DND-41 (cell line): ENCODE data around the gene CNOT1.
"Not testable (repeated sequence)": the region's sequence is repeated elsewhere in the genome, so short reads cannot be mapped to it uniquely, and the experiment has no call there.

Experiments used
- ATAC-seq: fragments of 200-7000 bp; cut with Tn5 transposase; 3 replicates; pipeline ENCODE4 v1.9.1; 2021; ENCODE audit warnings: low read depth; ENCODE audit not compliant: insufficient read depth
- DNase-seq: peaks from one replicate; pipeline ENCODE4 v3.0.0-alpha.2; 2020
- H2AFZ ChIP-seq: 2 replicates; pipeline ENCODE4 v1.6.0; 2012; ENCODE audit warnings: low read depth, low read length
- H3K27ac ChIP-seq: 2 replicates; pipeline ENCODE4 v1.5.1; 2012; ENCODE audit warnings: low read length, inconsistent platforms
- H3K27me3 ChIP-seq: fragments of 200-600 bp; sonication (generic); 2 replicates; pipeline ENCODE4 v1.6.0; 2012; ENCODE audit warnings: low read length, mild to moderate bottlenecking, inconsistent platforms; ENCODE audit not compliant: insufficient read depth, poor library complexity
- H3K36me3 ChIP-seq: 2 replicates; pipeline ENCODE4 v1.5.1; 2012; ENCODE audit warnings: low read length, inconsistent platforms; ENCODE audit not compliant: insufficient read depth
- H3K4me1 ChIP-seq: 2 replicates; pipeline ENCODE4 v1.5.1; 2012; ENCODE audit warnings: mild to moderate bottlenecking, low read length; ENCODE audit not compliant: insufficient read depth
- H3K4me2 ChIP-seq: 2 replicates; pipeline ENCODE4 v1.6.0; 2012; ENCODE audit warnings: mild to moderate bottlenecking, moderate library complexity, low read length, inconsistent platforms; ENCODE audit not compliant: insufficient read depth
- H3K4me3 ChIP-seq, 2 experiments: fragments of 200-600 bp in 1 of 2; shearing (Covaris generic) in 1 of 2; 2 replicates each; pipeline ENCODE4 v1.5.1; 2012 to 2016; ENCODE audit warnings: inconsistent platforms in 2 of 2, low read length in 2 of 2, mild to moderate bottlenecking in 2 of 2, low read depth in 1 of 2, moderate library complexity in 1 of 2
- H3K79me2 ChIP-seq: 2 replicates; pipeline ENCODE4 v1.6.0; 2012; ENCODE audit warnings: low read length, inconsistent platforms; ENCODE audit not compliant: insufficient read depth
- H3K9ac ChIP-seq: 2 replicates; pipeline ENCODE4 v1.6.0; 2012; ENCODE audit warnings: low read depth, mild to moderate bottlenecking, inconsistent platforms, low read length, moderate library complexity
- H3K9me3 ChIP-seq: 2 replicates; pipeline ENCODE4 v1.5.1; 2012; ENCODE audit warnings: low read length, moderate library complexity, mild to moderate bottlenecking, inconsistent platforms; ENCODE audit not compliant: insufficient read depth, severe bottlenecking
- H4K20me1 ChIP-seq: 2 replicates; pipeline ENCODE4 v1.6.0; 2012; ENCODE audit warnings: low read length; ENCODE audit not compliant: insufficient read depth
- EZH2 ChIP-seq: IDR thresholded peaks from 3 replicates; pipeline ENCODE4 v1.6.1; 2012; ENCODE audit warnings: borderline replicate concordance, low read depth, mild to moderate bottlenecking, moderate library complexity, low read length, inconsistent platforms; ENCODE audit not compliant: severe bottlenecking
- TF ChIP-seq, protein P1 (sequence below): IDR thresholded peaks from 2 replicates; pipeline ENCODE4 v1.5.1; 2012; ENCODE audit warnings: borderline replicate concordance, low read length, moderate library complexity, mild to moderate bottlenecking; ENCODE audit not compliant: poor library complexity, severe bottlenecking; ENCODE audit errors: extremely low read depth

Gene CNOT1

DNA sequence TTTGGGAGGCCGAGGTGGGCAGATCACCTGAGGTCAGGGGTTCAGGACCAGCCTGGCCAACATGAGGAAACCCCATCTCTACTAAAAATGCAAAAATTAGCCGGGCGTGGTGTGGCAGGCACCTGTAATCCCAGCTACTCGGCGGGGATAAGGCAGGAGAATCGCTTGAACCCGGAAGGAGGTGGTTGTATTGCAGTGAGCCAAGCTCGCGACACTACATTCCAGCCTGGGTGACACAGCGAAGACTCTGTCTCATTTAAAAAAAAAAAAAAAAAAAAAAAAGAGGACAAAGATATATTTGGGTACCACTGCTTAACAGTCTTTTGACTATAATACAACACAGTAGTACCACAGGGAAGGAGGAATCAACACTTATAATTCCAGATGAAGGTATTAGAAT lies 9.2 kb downstream of the CNOT1 start:
- no peak for DNase-seq
- Histone ChIP-seq H3K27ac (no peak overlapping the region), H3K4me3 (no peak overlapping the region), H4K20me1 (peaks cover 76% of the 10 kb centered on the region), H3K9ac (no peak overlapping the region), H3K79me2 (peaks cover 99% of the 10 kb centered on the region), H2AFZ (no peak overlapping the region), H3K4me2 (no peak overlapping the region), H3K36me3 (peaks cover 90% of the 10 kb centered on the region), H3K4me1 (peaks cover 2% of the 10 kb centered on the region; the same call in 1 of the 2 replicates), H3K27me3 (no peaks in the 10 kb centered on the region), H3K9me3 (no peaks in the 10 kb centered on the region)
- no peak for TF ChIP-seq EZH2
- TF ChIP-seq, protein P1, sequence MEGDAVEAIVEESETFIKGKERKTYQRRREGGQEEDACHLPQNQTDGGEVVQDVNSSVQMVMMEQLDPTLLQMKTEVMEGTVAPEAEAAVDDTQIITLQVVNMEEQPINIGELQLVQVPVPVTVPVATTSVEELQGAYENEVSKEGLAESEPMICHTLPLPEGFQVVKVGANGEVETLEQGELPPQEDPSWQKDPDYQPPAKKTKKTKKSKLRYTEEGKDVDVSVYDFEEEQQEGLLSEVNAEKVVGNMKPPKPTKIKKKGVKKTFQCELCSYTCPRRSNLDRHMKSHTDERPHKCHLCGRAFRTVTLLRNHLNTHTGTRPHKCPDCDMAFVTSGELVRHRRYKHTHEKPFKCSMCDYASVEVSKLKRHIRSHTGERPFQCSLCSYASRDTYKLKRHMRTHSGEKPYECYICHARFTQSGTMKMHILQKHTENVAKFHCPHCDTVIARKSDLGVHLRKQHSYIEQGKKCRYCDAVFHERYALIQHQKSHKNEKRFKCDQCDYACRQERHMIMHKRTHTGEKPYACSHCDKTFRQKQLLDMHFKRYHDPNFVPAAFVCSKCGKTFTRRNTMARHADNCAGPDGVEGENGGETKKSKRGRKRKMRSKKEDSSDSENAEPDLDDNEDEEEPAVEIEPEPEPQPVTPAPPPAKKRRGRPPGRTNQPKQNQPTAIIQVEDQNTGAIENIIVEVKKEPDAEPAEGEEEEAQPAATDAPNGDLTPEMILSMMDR = no peak
- no peak for ATAC-seq

DNA sequence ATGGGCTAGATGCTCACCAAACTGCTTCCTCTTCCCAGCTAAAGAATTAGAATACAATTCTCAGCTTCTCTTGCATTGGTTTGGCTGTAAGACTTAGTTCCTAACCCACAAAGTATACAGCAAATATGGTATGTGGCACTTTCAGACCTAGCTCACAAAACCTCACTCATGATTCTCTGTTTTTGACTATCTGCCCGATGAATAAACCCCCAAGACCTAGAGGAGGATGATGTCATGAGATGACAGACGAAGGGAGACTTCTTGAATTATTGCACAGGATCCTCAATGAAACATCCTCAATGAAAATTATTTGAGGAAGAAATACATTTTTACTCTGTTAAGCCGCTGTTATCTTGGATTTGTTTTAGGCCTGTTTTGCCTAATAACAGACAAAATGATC lies 14.3 kb downstream of the CNOT1 start:
- ATAC-seq (no peak), DNase-seq (no peak)
- no peak overlapping the region for H3K4me2 ChIP-seq
- H2AFZ ChIP-seq = no peak overlapping the region
- H3K4me3 ChIP-seq = no peak overlapping the region
- H3K27ac ChIP-seq = no peak overlapping the region
- peaks cover 61% of the 10 kb centered on the region for H3K36me3 ChIP-seq
- H3K4me1 ChIP-seq = peaks cover 2% of the 10 kb centered on the region; the same call in 1 of the 2 replicates
- H3K9ac ChIP-seq = no peak overlapping the region
- H3K27me3 ChIP-seq = no peaks in the 10 kb centered on the region
- no peak for TF ChIP-seq EZH2
- TF ChIP-seq, protein P1 = no peak
- peaks cover 98% of the 10 kb centered on the region for H3K79me2 ChIP-seq
- H3K9me3 ChIP-seq = no peaks in the 10 kb centered on the region
- H4K20me1 ChIP-seq = peaks cover 69% of the 10 kb centered on the region

DNA sequence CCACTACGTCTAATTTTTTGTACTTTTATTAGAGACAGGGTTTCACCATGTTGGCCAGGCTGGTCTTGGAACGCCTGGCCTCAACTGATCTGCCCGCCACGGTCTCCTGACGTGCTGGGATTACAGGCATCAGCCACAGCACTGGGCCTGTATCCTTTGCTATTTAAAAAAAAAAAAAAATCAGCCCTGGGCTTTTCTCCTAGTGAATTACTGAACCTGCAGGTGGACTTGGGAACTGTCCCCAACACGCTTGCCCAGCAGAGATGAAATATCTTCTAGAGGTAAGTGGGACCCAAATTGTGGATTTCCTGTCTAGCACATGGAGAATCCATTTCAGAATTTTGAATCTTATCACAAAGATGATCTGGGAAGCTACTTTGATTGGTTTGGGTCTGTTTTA lies 14.8 kb downstream of the CNOT1 start:
- Histone ChIP-seq H3K9me3 (no peaks in the 10 kb centered on the region), H3K27ac (no peak overlapping the region), H3K4me3 (no peak overlapping the region), H3K4me1 (peaks cover under 1% of the 10 kb centered on the region; the same call in 1 of the 2 replicates), H3K36me3 (peaks cover 61% of the 10 kb centered on the region), H2AFZ (no peak overlapping the region), H3K79me2 (peaks cover 98% of the 10 kb centered on the region), H4K20me1 (peaks cover 69% of the 10 kb centered on the region), H3K27me3 (no peaks in the 10 kb centered on the region), H3K4me2 (no peak overlapping the region), H3K9ac (no peak overlapping the region)
- DNase-seq (no peak), ATAC-seq (no peak)
- TF ChIP-seq, protein P1 = no peak
- no peak for TF ChIP-seq EZH2

DNA sequence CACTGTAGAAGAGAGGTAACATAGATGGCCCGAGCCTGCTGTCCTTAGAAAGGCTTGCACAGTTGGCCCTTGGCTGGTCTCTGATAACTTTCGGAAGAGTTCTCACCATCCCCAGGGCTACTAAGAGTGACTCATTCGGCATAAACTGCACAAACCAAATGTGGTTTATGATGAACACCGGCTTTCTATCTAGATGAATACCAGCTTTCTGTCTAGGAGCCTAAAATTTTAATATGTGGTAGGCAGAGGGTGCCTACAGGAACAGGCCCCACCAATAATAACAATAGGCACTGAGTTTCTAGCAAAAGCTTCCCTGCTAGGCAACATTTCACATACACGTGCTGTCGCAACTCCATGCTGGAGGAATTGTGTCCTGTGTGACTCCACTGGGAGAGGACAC lies 15.4 kb downstream of the CNOT1 start:
- H3K9ac ChIP-seq = no peak overlapping the region
- H3K4me3 ChIP-seq = no peak overlapping the region
- H3K4me2 ChIP-seq = no peak overlapping the region
- H3K9me3 ChIP-seq = no peaks in the 10 kb centered on the region
- peaks cover 67% of the 10 kb centered on the region for H4K20me1 ChIP-seq
- no peak overlapping the region for H3K27ac ChIP-seq
- no peaks in the 10 kb centered on the region for H3K27me3 ChIP-seq
- no peaks in the 10 kb centered on the region; the same call in 1 of the 2 replicates for H3K4me1 ChIP-seq
- TF ChIP-seq, protein P1 = no peak
- no peak for TF ChIP-seq EZH2
- DNase-seq = no peak
- no peak for ATAC-seq
- peaks cover 98% of the 10 kb centered on the region for H3K79me2 ChIP-seq
- H2AFZ ChIP-seq = no peak overlapping the region
- H3K36me3 ChIP-seq = peaks cover 56% of the 10 kb centered on the region

DNA sequence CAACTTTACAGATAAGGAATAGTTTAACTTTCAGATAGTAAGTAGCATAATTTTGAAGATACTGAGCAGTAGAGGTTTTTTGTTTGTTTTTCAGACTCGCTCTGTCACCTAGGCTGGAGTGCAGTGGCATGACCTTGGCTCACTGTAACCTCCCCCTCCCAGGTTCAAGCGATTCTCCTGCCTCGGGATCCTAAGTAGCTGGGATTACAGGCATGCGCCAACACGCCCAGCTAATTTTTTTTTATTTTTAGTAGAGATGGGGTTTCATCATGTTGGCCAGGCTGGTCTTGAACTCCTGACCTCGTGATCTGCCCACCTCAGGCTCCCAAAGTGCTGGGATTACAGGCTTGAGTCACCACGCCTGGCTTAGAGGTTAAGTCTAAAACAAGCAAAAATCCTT lies 16.7 kb downstream of the CNOT1 start:
- not testable (repeated sequence) for H3K9ac ChIP-seq, DNase-seq, H3K9me3 ChIP-seq, H3K4me2 ChIP-seq, H2AFZ ChIP-seq, H3K27ac ChIP-seq, H3K4me1 ChIP-seq, ATAC-seq, H3K27me3 ChIP-seq, H3K4me3 ChIP-seq
- Histone ChIP-seq H4K20me1 (peaks cover 65% of the 10 kb centered on the region), H3K36me3 (peaks cover 54% of the 10 kb centered on the region), H3K79me2 (peaks cover 98% of the 10 kb centered on the region)
